DND-41 (cell line): Measurements from ENCODE around the gene HDAC4.

Experiments
- CTCF ChIP-seq: IDR thresholded peaks from 2 replicates; pipeline ENCODE4 v1.5.1; 2012; ENCODE audit warnings: borderline replicate concordance, low read length, moderate library complexity, mild to moderate bottlenecking; ENCODE audit not compliant: poor library complexity, severe bottlenecking; ENCODE audit errors: extremely low read depth
- EZH2 ChIP-seq: IDR thresholded peaks from 3 replicates; pipeline ENCODE4 v1.6.1; 2012; ENCODE audit warnings: borderline replicate concordance, low read depth, mild to moderate bottlenecking, moderate library complexity, low read length, inconsistent platforms; ENCODE audit not compliant: severe bottlenecking

DNA sequence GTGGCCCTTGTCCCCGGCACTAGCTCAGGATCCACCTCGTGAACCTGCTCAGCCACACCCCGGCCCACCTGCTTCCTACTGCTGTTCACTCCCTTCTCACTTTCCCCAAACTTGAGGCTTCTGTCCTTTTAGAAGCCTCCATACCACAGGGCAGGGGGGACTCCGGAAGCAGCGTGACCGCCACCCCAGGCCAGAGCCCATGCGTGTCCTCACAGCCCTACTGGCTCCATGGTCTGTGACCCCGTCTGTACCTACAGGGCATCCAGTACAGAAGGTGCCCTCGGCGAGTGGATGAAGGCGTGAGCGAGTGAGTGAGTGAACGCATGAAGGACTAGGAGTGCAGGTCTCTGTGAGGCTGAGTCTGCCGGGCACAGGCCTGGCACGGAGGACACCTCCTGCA, 299.7 kb downstream of the HDAC4 start:
- TF ChIP-seq CTCF (no peak), EZH2 (no peak)
